DND-41 (cell line): ENCODE data around the gene C11orf68.

Experiments
- ATAC-seq: fragments of 200-7000 bp; cut with Tn5 transposase; 3 replicates; pipeline ENCODE4 v1.9.1; 2021; ENCODE audit warnings: low read depth; ENCODE audit not compliant: insufficient read depth
- DNase-seq: peaks from one replicate; pipeline ENCODE4 v3.0.0-alpha.2; 2020
- H2AFZ ChIP-seq: 2 replicates; pipeline ENCODE4 v1.6.0; 2012; ENCODE audit warnings: low read depth, low read length
- H3K27ac ChIP-seq: 2 replicates; pipeline ENCODE4 v1.5.1; 2012; ENCODE audit warnings: low read length, inconsistent platforms
- H3K27me3 ChIP-seq: fragments of 200-600 bp; sonication (generic); 2 replicates; pipeline ENCODE4 v1.6.0; 2012; ENCODE audit warnings: low read length, mild to moderate bottlenecking, inconsistent platforms; ENCODE audit not compliant: insufficient read depth, poor library complexity
- H3K36me3 ChIP-seq: 2 replicates; pipeline ENCODE4 v1.5.1; 2012; ENCODE audit warnings: low read length, inconsistent platforms; ENCODE audit not compliant: insufficient read depth
- H3K4me1 ChIP-seq: 2 replicates; pipeline ENCODE4 v1.5.1; 2012; ENCODE audit warnings: mild to moderate bottlenecking, low read length; ENCODE audit not compliant: insufficient read depth
- H3K4me2 ChIP-seq: 2 replicates; pipeline ENCODE4 v1.6.0; 2012; ENCODE audit warnings: mild to moderate bottlenecking, moderate library complexity, low read length, inconsistent platforms; ENCODE audit not compliant: insufficient read depth
- H3K4me3 ChIP-seq, 2 experiments: fragments of 200-600 bp in 1 of 2; shearing (Covaris generic) in 1 of 2; 2 replicates each; pipeline ENCODE4 v1.5.1; 2012 to 2016; ENCODE audit warnings: inconsistent platforms in 2 of 2, low read length in 2 of 2, mild to moderate bottlenecking in 2 of 2, low read depth in 1 of 2, moderate library complexity in 1 of 2
- H3K79me2 ChIP-seq: 2 replicates; pipeline ENCODE4 v1.6.0; 2012; ENCODE audit warnings: low read length, inconsistent platforms; ENCODE audit not compliant: insufficient read depth
- H3K9ac ChIP-seq: 2 replicates; pipeline ENCODE4 v1.6.0; 2012; ENCODE audit warnings: low read depth, mild to moderate bottlenecking, inconsistent platforms, low read length, moderate library complexity
- H3K9me3 ChIP-seq: 2 replicates; pipeline ENCODE4 v1.5.1; 2012; ENCODE audit warnings: low read length, moderate library complexity, mild to moderate bottlenecking, inconsistent platforms; ENCODE audit not compliant: insufficient read depth, severe bottlenecking
- H4K20me1 ChIP-seq: 2 replicates; pipeline ENCODE4 v1.6.0; 2012; ENCODE audit warnings: low read length; ENCODE audit not compliant: insufficient read depth
- CTCF ChIP-seq: IDR thresholded peaks from 2 replicates; pipeline ENCODE4 v1.5.1; 2012; ENCODE audit warnings: borderline replicate concordance, low read length, moderate library complexity, mild to moderate bottlenecking; ENCODE audit not compliant: poor library complexity, severe bottlenecking; ENCODE audit errors: extremely low read depth
- EZH2 ChIP-seq: IDR thresholded peaks from 3 replicates; pipeline ENCODE4 v1.6.1; 2012; ENCODE audit warnings: borderline replicate concordance, low read depth, mild to moderate bottlenecking, moderate library complexity, low read length, inconsistent platforms; ENCODE audit not compliant: severe bottlenecking

Gene C11orf68

GRCh38 chr11:65916391-65916790 is 2.5 kb downstream of the C11orf68 start:
- peaks cover 15% of the 10 kb centered on the region for H4K20me1 ChIP-seq
- H3K4me2 ChIP-seq, result peak overlapping the region; percentile 98; the same call in 1 of the 2 replicates
- peaks cover 36% of the 10 kb centered on the region for H3K79me2 ChIP-seq
- no peak overlapping the region for H3K27ac ChIP-seq
- H3K27me3 ChIP-seq, result no peaks in the 10 kb centered on the region
- peaks cover 33% of the 10 kb centered on the region for H3K4me1 ChIP-seq
- no peak overlapping the region for H2AFZ ChIP-seq
- H3K36me3 ChIP-seq, result peaks cover 29% of the 10 kb centered on the region
- H3K9me3 ChIP-seq, result no peaks in the 10 kb centered on the region
- TF ChIP-seq EZH2, result no peak
- no peak for TF ChIP-seq CTCF
- no peak for ATAC-seq
- H3K9ac ChIP-seq, result peak overlapping the region; percentile 99; the same call in 1 of the 2 replicates
- DNase-seq, result no peak
- no peak overlapping the region for H3K4me3 ChIP-seq

DNA sequence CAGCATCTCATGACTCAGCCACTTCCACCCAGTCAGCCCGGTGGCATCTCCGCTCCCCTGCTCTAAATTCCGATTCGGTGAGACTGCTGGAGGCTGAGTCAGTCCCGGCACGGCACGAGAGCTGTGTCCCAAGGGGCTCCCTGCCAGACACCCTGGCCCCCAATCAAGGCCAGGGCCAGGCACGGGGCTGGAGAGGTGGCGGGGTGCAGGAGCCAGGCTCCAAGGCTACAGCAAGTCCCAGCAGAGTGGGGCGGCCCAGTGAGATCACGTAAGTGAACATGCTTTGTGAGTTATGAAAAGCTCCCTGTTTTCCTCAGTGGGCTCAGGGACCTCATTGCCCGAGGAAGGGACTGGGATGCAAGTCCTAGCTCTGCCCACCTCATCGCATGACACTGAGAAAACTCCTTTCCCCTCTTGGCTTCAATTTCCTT is 3.0 kb downstream of the C11orf68 start:
- no peak overlapping the region for H3K9ac ChIP-seq
- ATAC-seq, result no peak
- peaks cover 35% of the 10 kb centered on the region for H3K79me2 ChIP-seq
- DNase-seq, result no peak
- no peaks in the 10 kb centered on the region for H3K9me3 ChIP-seq
- H4K20me1 ChIP-seq, result peaks cover 15% of the 10 kb centered on the region
- no peak overlapping the region for H3K27ac ChIP-seq
- TF ChIP-seq CTCF (no peak), EZH2 (no peak)
- peaks cover 29% of the 10 kb centered on the region for H3K4me1 ChIP-seq
- H3K36me3 ChIP-seq, result peaks cover 24% of the 10 kb centered on the region
- no peak overlapping the region for H2AFZ ChIP-seq
- no peaks in the 10 kb centered on the region for H3K27me3 ChIP-seq
- no peak overlapping the region for H3K4me2 ChIP-seq
- no peak overlapping the region for H3K4me3 ChIP-seq

GRCh38 chr11:65915101-65915820 is 3.6 kb downstream of the C11orf68 start:
- H2AFZ ChIP-seq, result no peak overlapping the region
- peaks cover 23% of the 10 kb centered on the region for H3K4me1 ChIP-seq
- no peak overlapping the region for H3K27ac ChIP-seq
- no peak overlapping the region for H3K4me3 ChIP-seq
- no peak overlapping the region for H3K4me2 ChIP-seq
- H3K9me3 ChIP-seq, result no peaks in the 10 kb centered on the region
- no peak for ATAC-seq
- TF ChIP-seq CTCF, result no peak
- no peak for TF ChIP-seq EZH2
- peaks cover 19% of the 10 kb centered on the region; the same call in 1 of the 2 replicates for H3K36me3 ChIP-seq
- peaks cover 14% of the 10 kb centered on the region for H4K20me1 ChIP-seq
- peaks cover 29% of the 10 kb centered on the region for H3K79me2 ChIP-seq
- H3K27me3 ChIP-seq, result no peaks in the 10 kb centered on the region
- no peak overlapping the region for H3K9ac ChIP-seq
- DNase-seq, result no peak
